Choroid plexus epithelial cell (primary cell): ENCODE data around the gene CTNNB1.

Experiments used
- DNase-seq: peaks from one replicate; pipeline ENCODE4 v3.0.0-alpha.2; 2010; ENCODE audit warnings: low read depth
- H3K4me3 ChIP-seq: 2 replicates; pipeline ENCODE4 v1.5.1; 2011; ENCODE audit warnings: low read depth, mild to moderate bottlenecking, control low read depth, low read length, moderate library complexity
- TF ChIP-seq, protein P1 (sequence below): conservative IDR thresholded peaks from 2 replicates; pipeline ENCODE4 v1.5.1; 2011; ENCODE audit warnings: low read depth, mild to moderate bottlenecking, control low read depth, inconsistent platforms, low read length, moderate library complexity

CTNNB1 gene

GRCh38 chr3:41241161-41241560 lies 41.9 kb downstream of the CTNNB1 start:
- no peak for DNase-seq
- no peak overlapping the region for H3K4me3 ChIP-seq
- TF ChIP-seq, protein P1, sequence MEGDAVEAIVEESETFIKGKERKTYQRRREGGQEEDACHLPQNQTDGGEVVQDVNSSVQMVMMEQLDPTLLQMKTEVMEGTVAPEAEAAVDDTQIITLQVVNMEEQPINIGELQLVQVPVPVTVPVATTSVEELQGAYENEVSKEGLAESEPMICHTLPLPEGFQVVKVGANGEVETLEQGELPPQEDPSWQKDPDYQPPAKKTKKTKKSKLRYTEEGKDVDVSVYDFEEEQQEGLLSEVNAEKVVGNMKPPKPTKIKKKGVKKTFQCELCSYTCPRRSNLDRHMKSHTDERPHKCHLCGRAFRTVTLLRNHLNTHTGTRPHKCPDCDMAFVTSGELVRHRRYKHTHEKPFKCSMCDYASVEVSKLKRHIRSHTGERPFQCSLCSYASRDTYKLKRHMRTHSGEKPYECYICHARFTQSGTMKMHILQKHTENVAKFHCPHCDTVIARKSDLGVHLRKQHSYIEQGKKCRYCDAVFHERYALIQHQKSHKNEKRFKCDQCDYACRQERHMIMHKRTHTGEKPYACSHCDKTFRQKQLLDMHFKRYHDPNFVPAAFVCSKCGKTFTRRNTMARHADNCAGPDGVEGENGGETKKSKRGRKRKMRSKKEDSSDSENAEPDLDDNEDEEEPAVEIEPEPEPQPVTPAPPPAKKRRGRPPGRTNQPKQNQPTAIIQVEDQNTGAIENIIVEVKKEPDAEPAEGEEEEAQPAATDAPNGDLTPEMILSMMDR: no peak

DNA sequence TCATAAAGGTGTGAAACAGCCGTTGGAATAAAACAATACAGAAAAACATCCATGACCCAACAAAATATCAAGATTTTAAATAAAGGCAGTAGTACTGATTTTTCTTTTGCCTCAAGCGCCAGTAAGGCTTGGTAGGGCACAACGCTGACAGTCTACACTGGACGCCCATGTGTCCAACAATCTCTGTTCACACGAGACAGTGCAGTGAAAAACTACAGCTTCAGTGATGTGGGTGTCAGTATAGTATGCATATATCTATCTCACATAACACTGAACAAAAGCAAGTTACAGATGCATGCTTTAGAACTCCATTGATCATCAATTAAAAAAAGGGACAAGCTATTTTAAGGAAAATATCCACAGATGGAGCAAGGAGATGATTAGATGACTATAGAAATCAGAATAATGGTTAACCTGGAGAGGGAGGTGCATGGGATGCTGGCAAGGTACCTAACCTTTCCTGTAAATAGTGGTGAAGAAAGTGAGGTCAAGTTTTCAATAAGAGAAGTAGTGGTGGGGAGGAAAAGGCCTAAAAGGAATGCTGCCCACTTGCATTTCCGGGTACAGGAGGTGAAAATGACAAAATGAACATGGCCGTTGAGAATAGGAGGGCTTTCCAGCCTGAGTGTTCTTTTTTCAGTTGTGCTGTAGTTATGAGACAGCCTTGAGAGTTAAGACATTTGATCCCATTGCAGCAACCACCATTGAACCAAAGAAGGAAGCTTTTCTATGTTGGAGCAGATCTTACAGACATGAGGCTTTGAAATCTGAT lies 42.7 kb downstream of the CTNNB1 start:
- no peak for DNase-seq
- no peak overlapping the region for H3K4me3 ChIP-seq
- TF ChIP-seq, protein P1: no peak

DNA sequence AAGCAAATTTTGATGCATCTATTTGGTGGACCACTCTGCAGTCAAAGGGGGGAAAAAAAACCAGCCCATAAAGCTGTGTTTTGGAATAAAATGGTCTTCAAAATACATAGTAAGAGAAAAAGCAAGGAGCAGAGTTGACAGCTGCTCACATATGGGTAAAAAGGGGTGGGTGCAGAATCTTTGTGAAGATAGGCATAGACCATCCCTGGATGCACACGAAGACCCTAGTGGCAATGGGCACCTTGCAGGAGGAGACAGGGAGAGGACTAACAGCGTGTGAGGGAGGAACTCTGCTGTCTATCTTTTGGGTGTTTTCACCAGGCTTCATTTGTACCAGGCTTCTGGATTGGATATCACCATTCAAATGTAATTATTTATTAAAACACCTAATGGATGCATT lies 43.9 kb downstream of the CTNNB1 start:
- no peak for DNase-seq
- no peak overlapping the region for H3K4me3 ChIP-seq
- TF ChIP-seq, protein P1: no peak

DNA sequence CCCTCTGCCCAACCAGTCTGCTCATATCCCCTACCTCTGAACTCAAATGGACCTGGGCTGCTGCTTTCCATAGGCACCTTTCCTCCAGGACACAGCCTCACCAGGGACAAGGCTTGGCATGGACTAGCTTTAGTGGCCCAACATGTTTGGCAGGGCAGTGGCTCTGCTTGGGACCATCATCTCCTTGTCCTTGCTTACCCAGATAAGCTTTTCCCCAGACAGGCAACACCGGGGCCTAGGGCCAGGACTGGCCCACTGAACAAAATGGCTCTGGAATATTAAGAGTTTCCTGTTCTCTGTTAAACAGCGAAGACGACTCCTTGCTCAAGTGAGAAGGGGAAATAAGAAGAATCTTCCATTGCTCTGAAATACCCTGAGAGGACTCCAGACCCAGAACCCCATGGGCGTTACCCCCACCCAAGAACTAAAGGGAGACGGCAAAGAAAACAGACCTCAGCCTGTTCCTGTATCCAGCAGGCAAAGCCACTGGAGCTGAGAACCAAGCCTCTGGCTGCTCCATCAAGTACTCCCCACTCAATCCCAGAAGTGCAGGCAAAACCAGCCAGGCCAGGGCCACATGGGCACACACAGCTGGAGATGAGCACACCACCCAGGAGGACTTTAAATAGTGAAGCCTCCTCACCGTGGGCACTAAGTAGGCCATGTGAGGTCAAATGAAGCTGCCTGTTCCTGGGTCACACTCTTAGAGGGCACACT lies 45.5 kb downstream of the CTNNB1 start:
- TF ChIP-seq, protein P1: no peak
- no peak overlapping the region for H3K4me3 ChIP-seq
- DNase-seq: no peak

DNA sequence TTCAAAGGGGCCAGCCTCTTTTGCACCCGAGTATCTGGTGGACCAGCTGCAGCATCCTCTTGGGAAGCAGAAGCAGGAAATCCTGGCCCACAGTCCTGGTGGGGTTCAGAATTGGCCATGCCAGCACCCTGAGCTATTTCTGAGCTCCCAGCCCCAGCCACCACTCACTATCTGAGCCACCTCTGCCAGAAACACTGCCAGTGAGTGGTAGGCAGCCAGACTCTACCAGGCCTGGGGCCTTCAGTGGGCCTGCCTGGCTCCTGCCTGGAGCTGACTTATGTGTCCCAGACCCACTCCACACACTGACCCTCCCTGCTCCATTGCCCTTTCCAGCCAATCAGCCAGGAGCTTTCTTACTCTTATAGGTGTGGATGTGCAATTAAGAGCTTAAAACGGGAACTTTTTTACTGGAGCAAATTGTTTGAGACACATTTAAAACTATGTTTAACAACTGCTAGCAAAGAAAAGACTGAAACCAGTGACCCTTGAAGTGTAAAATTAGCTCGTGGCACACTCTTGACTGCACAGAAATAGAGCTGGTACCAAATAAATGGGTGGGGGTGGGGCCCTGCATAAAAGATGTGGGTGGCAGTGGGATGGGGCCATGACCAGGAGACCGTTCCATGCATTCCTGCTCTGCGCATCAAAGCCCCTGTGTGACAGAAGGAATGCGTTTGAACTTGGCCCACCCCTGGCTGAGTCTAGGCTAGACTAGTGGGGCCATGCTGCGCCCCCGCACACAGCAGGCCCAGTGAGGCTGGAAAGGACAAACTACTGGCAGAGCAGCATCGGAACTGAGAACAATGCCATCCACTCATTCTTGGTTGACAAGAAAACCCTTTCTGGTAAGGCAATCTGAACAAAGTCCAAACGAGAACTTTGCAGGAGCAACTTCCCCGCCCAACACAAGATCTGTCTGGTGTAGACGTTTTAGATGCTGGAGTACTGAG lies 48.0 kb downstream of the CTNNB1 start:
- TF ChIP-seq, protein P1: no peak
- H3K4me3 ChIP-seq: no peak overlapping the region
- no peak for DNase-seq

DNA sequence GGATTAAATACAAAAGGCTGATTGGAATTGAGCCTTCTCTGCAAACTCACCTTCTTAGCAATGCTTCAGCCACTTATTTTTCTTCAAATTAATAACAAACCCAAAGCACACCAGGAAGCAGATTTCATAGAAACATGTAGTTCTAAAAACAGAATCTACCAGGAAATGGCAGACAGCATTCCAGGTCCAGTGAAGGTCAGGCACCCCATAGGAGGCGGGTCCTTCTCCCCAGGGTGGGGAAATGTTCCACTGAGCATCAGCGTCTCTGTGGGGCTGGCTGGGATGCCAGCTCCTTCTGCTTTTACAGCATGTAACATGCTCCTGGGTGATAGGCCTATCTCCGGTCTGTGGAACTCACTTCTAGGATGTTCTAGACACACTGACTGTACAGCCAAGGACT lies 49.2 kb downstream of the CTNNB1 start:
- TF ChIP-seq, protein P1: no peak

More for the DNA sequence above, 49.2 kb downstream of the CTNNB1 start:
- peak; percentile 80 for DNase-seq
- no peak overlapping the region for H3K4me3 ChIP-seq
